NCI-H526 treated with DMSO at 0.1 percent for 48 hours (cell line): ENCODE results near the gene CYP1A2.

ENCODE experiments used
- DNase-seq: peaks from one replicate; lab custom pipeline; 2025; lab: John Stamatoyannopoulos, UW

The CYP1A2 gene

DNA sequence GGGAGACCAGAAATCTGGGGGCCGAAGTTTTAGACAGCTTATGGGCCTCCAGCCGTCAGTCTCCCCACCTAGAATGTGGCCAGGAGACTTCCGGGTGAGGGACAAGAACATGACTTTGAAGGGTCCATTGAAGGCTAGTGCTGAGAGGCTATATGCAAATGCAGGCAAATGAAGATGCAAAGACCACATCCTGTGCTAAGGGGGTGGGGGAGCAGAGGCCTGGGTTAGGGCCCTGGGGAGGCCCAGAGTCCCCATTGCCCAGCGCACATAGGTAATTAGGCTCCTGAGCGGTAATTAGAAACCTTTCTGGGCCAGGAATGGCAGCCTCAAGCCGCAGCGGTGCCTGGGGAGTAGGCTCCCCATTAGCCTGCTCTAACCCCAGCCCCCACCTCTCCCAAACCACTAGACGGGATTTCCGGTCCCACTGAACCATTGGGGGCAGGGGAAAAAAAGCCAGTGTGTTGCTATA, 40.1 kb downstream of the CYP1A2 start:
- peak; percentile 98 for DNase-seq

DNA sequence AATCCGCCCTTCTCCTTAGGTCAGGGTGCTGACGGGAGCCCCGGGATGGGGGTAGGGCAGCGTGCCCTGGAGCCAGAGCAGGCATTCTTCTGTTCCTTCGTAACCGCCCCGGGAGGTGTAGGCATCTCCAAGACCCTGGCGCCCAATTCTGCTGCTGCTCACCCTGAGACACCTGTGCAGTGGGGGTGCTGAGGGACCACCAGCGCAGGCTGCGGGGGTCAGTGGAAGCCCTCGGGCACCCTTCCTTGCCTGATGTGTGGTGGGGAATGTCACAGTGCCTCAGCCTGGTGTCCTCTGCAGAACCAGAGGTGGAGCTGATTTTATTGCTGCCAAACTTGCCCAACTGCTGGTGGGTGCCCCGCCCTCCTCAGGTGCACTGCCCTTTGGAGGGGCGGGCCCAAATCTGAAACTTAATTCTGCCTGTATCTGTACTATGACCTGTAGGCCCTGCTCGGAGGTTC, 40.6 kb downstream of the CYP1A2 start:
- DNase-seq = peak; percentile 68

DNA sequence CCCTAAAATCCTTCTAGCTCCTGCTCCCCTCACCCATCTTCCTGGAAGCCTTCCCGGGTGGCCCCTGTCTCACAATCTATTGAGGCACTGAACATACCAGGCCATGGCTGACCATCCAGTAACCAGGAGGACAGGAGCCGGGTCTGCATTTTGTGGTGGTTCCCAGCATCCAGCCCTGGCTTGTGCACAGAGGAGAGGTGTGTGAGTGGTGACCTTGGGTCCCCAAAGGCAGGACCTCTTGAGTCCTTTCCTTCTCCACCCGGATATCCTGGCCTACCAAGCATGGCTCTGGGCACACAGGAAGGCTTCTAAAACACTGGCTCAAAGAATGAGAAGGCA, 41.1 kb downstream of the CYP1A2 start:
- DNase-seq = no peak

DNA sequence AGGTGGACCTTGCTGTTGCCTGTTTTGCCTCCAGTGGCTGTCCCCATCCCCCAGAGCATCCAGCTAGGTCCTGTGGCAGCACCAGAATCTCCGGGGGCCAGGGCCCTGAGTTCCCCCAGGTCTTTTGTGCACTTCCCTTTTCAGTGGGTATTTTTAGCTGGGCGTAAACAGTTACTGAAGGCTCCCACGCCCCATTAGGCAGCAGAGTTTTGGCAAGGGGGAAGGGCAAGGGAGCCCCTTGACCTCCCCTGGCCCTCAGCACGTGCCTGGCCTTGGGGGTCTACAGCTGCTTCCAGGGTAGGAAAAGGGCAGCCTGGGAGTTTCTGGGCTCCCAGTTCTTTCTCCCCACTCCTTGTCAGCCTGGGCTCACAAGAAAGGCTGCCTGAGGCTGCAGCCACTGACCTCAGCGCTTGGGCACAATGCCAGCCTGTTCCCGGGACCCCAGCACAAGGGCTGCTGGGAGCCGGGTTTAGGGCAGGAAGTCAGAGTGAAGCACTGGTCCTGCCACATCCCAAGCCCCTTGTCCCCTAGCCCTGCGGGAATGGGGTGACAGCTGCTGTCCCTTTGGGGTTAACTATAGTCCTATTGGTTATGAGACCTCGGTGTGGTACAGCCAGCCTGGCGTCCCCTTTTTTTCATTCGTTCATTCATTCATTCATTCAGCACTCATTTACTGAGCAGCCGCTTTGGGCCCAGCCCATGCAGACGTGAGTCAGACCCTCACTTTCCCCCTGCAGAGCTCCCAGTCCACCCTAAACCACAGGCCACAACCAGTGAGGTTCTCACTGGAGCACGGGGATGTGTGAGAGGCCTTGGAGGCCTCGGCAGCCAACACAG, 41.7 kb downstream of the CYP1A2 start:
- no peak for DNase-seq

DNA sequence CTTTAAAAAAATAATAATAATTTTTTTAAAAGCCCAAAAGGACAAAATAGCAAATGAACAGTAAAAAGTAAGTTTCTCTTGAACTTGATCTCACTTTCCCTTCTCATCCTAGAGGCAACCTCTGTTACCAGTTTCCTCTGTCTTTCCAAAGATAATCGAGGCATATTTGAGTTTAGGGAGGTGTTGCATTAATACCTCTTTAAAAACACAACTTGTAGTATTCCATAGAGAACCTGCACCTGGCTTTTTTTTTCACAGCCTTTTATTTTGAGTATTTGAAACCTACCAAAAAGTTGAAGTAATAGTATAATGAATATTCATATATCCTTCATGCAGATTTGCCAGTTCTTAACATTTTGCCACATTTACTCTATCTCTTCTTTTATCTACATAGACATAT, 42.4 kb downstream of the CYP1A2 start:
- DNase-seq = no peak

DNA sequence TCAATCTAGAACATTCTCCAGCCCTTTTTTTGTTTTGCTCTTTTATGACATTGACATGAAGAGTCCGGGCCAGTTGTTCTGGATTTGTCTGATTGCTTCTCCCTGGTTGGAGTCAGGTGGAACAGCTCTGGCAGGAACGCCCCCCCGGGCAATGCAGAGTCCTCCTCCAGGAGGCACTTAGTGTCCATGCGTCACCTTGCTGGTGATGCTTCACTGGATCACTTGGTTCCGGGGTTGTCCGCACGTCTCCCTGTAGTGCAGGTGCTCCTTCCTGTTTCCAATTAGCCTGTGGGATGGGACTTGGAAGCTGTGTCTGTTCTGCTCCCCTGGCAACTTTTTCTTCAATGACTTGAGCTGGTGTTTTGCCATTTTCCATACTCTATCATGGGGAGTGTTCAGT, 43.0 kb downstream of the CYP1A2 start:
- no peak for DNase-seq

DNA sequence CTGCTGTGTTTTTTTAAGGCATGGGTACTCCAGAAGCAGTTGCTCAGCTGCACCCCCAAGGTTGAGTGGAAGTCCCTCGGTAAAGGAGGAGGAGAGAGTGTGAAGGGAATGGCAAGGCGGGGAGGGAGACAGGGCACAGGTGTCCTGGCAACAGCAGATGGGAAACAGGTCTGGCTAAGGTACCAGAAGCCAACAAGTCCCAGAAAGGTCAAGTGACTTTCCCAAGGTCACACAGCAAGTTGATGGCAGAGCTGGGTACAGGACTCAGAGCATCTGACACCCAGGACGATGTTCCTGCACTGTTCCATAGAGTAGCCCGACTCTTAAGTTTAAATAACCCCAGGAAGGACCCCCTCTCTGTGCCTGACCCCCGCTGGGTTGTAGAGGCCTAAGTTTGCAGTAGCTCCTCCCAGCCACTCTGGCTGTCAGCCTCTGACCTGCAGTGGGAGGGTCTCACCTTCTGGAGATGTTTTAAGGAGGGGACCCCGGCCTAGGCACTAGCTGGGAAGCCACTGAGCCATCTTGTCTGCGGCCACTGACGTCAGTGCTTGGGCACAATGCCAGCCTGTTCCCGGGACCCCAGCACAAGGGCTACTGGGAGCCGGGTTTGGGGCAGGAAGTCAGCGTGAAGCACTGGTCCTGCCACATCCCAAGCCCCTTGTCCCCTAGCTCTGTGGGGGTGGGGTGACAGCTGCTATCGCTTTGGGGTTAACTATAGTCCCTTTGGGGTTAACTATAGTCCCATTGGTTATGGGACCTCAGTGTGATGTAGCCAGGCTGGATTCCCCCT, 43.8 kb downstream of the CYP1A2 start:
- no peak for DNase-seq

DNA sequence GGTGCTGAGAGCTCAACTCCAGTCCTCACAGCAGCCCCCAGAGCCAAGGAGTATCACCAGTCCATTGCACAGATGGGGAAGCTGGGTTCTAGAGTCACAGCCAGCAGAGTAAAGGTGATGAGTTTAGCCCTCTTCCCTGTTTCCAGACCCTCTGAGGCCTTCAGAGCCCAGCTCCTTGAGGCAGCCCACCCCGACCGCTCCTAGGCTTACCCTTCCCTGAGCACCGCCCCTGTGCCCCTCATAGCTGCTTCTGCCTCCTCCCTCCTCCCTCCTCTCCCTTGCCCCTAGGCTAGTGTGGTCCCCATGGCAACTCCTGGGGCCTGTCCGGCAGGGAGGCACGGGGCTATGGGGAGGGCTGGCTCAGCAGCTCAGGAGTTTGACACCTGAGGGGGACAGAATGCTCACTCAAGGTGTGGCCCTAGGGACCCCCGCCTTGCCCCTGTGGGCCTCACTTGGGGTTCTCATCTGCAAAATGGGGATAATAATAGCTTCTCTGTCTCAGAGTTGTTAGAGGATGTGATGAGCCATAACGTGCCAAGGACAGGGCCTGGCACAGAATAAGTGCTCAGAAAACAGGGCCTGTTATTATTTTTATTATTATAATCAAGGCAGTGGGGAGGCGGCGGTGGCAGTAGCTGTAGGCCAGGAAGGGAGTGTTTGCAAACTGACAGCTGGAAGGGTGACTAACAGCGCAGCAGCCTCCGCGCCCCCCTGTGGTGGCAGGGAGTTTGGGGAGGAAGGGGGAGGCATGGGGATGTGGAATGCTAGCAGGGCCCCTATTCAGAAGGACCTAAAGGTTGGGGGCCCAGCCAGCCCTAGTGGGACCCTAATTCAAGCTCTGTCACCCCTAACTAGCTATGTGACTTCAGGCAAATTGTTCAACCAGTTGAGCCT, 44.7 kb downstream of the CYP1A2 start:
- DNase-seq = no peak

DNA sequence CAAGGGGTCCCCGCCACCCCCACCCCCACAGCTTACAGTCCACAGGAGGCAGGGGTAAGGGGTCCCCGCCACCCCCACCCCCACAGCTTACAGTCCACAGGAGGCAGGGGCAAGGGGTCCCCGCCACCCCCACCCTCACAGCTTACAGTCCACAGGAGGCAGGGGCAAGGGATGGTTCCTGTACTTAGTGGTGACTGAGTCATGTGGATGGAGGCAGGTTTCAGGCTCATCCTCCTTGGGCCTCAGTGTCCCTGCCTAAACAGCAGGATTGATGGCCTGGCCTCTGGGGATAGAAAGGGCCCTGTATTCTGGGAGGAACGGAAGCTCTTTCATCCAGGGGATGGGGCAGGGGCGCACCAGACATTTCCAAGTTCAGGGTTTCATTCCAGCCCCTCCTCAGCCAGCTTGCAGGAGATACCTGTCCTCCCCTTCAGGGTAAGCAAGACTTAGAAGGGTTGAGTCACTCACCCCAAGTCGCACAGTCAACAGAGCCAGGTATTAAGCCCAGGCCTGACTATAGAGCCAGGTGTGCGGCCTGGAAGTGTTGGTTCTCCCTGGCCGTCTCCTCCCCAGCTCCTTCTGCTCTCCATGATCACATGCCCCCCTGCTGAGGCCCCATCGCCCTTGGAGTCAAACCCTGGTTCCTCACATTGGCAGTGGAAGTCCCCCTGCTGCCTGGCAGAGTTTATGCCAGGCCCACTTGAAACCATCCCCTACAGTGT, 45.8 kb downstream of the CYP1A2 start:
- no peak for DNase-seq

DNA sequence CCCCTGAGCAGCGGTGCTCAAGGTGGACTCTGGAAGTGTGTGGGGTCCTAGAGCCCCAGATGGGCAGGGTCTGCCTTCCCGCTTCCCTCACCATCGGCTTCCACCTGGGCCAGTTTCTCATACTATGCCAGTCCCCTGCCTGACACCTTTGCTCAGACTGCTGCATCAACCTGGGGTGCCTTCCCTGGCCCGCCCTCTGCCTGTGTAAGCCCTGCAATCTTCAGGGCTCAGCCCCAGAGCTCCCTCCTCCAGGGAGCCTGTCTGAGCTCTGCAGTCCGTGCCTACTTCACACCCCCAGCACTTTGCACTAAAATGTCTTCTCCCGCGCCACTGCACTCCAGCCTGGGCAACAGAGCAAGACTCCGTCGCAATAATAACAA, 46.3 kb downstream of the CYP1A2 start:
- DNase-seq = no peak

DNA sequence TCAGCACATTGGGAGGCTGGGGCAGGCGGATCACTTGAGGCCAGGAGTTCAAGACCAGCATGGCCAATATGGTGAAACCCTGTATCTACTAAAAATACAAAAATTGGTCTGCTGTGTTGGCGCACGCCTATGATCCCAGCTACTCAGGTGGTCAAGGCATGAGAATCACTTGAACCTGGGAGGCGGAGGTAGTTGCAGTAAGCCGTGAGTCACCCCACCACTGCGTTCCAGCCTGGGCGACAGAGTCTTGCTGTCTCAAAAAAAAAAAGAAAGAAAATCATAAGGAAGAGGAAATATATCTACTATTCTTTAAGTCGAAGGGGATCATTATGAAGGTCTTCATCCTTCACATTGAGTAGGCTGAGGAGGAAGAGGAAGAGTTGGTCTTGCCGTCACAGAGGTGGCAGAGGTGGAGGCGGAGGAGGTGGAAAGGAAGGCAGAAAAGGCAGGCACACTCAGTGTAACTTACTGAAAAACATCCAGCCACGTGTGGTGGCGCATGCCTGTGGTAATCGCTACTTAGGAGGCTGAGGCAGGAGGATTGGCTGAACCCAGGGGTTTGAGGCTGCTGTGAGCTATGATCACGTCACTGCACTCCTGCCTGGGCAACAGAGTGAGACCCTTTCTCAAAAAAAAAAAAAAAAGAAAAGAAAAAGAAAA, 47.5 kb downstream of the CYP1A2 start:
- no peak for DNase-seq

DNA sequence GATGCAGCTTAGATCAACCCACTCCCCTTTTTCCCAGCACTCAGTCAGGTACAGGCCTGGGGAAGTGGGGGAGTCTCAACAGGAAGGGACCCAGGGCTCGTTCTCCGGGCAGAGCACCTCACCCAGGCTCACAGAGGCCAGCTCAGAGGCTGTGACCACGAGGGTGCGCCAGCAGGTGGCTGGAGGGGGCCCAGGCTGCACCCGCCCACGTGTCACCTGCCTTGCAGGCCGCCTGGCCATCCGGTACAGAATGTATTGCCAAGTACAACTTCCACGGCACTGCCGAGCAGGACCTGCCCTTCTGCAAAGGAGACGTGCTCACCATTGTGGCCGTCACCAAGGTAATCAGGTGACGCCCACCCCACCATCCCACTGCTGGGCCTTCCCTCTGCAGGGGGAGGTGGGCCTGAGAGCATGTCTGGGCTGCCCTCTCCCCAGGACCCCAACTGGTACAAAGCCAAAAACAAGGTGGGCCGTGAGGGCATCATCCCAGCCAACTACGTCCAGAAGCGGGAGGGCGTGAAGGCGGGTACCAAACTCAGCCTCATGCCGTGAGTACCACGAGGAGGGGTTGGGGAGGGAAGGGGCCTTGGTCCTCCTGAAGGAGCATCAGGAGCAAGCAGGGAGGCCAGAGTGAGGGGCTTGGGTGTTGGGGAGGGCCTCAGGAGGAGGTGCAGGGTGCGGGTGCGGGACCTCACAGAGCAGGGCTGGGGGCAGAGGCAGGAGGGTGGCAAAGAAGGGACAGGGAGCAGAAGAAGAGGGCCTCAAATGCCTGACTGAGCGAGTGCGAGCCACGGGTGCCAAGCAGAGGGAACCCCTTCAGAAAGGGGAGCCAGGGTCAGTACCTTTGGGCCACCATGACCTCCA, 50.0 kb downstream of the CYP1A2 start:
- no peak for DNase-seq

DNA sequence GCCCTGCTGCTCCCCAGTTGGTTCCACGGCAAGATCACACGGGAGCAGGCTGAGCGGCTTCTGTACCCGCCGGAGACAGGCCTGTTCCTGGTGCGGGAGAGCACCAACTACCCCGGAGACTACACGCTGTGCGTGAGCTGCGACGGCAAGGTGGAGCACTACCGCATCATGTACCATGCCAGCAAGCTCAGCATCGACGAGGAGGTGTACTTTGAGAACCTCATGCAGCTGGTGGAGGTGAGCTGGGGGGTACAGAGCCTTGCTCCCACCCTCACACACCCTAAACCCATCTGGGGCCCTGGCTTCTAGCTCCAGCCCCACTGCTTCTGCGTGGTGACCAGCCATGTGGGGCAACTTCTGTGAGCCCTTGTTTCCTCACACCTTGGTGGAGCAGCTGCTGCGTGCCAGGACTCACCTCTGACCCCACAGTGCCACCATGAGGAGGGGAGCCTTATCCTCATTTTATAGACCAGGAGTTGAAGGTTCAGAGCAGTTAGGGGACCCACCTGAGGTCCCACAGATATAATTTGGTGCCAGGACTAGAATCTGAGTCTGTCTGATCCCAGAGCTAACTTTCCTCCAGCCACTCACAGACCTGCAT, 50.7 kb downstream of the CYP1A2 start:
- DNase-seq = no peak

DNA sequence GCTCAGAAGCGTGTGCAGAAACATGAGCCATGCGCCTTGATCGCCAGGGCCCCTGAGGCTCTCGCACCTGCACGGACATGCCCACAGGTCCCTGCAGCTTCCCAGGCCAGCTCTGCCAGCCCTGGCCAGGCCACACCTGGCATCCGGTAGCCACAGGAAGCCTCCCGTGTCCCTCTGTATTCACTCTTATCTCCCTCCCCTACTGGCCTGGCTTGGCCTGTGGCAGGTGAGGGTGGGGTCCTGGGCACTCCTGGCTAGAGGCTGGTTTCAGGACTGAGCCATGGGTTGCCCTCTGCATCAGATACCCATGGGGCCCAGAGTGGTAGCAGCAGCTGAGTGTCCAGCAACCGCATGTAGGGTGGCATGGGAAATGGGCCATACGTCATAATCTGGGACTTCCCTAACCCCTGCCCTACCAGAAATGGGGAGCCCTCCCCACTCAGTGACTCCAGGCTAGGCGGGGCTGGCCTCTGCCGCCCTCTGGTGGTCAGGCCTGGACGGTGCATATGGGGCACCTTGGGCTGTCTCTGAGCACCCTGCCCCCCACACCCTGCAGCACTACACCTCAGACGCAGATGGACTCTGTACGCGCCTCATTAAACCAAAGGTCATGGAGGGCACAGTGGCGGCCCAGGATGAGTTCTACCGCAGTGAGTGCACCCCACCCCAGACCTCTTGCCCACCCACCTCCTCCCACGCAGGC, 51.4 kb downstream of the CYP1A2 start:
- DNase-seq = peak; percentile 41

DNA sequence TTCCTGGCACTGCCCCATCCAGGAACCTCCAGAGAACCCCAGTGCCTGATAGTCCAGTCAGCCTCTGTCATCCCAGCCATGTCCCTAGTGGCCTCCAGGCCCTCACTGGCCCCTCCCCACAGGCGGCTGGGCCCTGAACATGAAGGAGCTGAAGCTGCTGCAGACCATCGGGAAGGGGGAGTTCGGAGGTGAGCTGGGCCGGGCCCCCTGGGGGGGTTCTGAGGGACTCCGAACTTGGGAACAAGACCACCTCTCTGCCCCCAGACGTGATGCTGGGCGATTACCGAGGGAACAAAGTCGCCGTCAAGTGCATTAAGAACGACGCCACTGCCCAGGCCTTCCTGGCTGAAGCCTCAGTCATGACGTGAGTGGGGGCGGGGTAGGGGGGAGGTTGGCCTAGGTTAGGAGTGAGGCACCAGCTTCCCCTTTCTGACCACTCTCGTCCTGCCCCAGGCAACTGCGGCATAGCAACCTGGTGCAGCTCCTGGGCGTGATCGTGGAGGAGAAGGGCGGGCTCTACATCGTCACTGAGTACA, 52.0 kb downstream of the CYP1A2 start:
- no peak for DNase-seq

DNA sequence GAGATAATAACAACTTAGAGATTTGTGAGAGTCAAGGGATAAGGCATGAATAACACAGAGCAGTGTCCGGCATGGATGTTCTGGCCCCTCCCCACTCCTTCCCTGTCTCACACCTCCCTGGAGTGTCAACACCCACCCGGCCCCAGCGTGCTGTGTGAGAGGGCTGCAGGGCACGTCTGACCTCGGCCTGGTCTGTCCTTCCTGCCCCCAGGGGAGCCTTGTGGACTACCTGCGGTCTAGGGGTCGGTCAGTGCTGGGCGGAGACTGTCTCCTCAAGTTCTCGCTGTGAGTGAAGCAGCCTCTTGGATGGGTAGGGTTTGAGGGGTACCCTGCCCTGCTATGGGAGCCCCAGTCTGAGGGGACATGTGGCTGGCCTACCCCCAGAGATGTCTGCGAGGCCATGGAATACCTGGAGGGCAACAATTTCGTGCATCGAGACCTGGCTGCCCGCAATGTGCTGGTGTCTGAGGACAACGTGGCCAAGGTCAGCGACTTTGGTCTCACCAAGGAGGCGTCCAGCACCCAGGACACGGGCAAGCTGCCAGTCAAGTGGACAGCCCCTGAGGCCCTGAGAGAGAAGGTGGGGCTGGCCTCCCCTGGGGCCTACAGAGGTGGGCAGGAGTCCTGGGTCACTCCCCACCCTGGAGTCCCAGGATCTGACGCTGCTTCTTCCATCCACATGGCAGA, 52.8 kb downstream of the CYP1A2 start:
- no peak for DNase-seq

DNA sequence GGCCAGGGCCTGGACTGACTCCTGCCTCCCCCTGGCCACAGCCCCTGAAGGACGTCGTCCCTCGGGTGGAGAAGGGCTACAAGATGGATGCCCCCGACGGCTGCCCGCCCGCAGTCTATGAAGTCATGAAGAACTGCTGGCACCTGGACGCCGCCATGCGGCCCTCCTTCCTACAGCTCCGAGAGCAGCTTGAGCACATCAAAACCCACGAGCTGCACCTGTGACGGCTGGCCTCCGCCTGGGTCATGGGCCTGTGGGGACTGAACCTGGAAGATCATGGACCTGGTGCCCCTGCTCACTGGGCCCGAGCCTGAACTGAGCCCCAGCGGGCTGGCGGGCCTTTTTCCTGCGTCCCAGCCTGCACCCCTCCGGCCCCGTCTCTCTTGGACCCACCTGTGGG, 53.6 kb downstream of the CYP1A2 start:
- DNase-seq = no peak

DNA sequence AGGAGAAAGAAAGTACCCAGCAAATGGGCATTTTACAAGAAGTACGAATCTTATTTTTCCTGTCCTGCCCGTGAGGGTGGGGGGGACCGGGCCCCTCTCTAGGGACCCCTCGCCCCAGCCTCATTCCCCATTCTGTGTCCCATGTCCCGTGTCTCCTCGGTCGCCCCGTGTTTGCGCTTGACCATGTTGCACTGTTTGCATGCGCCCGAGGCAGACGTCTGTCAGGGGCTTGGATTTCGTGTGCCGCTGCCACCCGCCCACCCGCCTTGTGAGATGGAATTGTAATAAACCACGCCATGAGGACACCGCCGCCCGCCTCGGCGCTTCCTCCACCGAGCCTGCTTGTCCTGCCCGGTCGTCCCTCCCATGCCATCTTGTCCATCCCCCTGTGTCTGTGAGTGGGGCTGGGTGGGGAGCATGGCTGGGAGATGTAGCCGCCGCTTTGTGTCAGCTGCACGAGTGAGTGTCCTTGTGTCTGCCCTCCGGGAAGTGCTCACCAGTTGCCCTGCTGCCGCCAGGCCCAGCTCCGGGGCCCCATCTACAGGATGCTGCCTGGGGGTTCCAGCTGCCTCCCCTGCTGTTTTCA, 54.3 kb downstream of the CYP1A2 start:
- no peak for DNase-seq
